ENCODE results near the gene SLC45A2.

GRCh38 chr5:33958176-33958575, 26.3 kb downstream of the SLC45A2 start:
- TF ChIP-seq CTCF (IDR thresholded peaks at IDR 0.05; ENCODE audit: poor library complexity, severe bottlenecking) (no peak), TAF1 (IDR thresholded peaks at IDR 0.05; ENCODE audit: low read depth) (no peak), EP300 (conservative IDR thresholded peaks at IDR 0.05; ENCODE audit: poor library complexity, severe bottlenecking) (no peak), RAD21 (conservative IDR thresholded peaks at IDR 0.05) (no peak), POLR2AphosphoS5 (IDR thresholded peaks at IDR 0.05) (no peak), EZH2 (IDR thresholded peaks at IDR 0.05; ENCODE audit: borderline replicate concordance, insufficient read depth, low read length, poor library complexity, severe bottlenecking) (no peak), REST (IDR thresholded peaks at IDR 0.05; ENCODE audit: borderline replicate concordance) (no peak), MXI1 (conservative IDR thresholded peaks at IDR 0.05; ENCODE audit: poor library complexity, severe bottlenecking) (no peak), SMC3 (conservative IDR thresholded peaks at IDR 0.05; ENCODE audit: poor library complexity) (no peak)

Measured in neural cell (in vitro differentiated cells).